B cell (primary cell): ENCODE data around the gene FBXO42. TPM values are rescaled to one million over a fixed set of nuclear protein-coding genes. Genes with fewer than 3 reads are reported as not detected.

Experiments
- ATAC-seq: fragments of 200-7000 bp; cut with Tn5 transposase; one replicate; pipeline ENCODE4 v1.10.0; 2021; ENCODE audit warnings: low read depth, mild to moderate bottlenecking, moderate number of reproducible peaks, moderate library complexity
- CTCF ChIA-PET: fragments of 350-600 bp; sonication (Branson Sonifier 250); formaldehyde crosslinking; loops from one replicate; lab custom pipeline; 2021; ENCODE audit warnings: antibody characterized with exemption, inconsistent platforms; lab: Charles Lee
- POLR2A ChIA-PET: fragments of 350-600 bp; sonication (Branson Sonifier 250); formaldehyde crosslinking; loops from one replicate; lab custom pipeline; 2021; ENCODE audit warnings: antibody characterized with exemption; lab: Charles Lee
- DNase-seq: peaks from one replicate; pipeline ENCODE4 v3.0.0; 2013
- H2AFZ ChIP-seq: 2 replicates; pipeline ENCODE4 v1.6.1; 2012; ENCODE audit warnings: mild to moderate bottlenecking, low read depth, low read length; ENCODE audit not compliant: insufficient read depth, poor library complexity, severe bottlenecking
- H3K27ac ChIP-seq, 2 donors: 1 replicate in 1 of 2; 2 replicates in 1 of 2; pipeline ENCODE4 v1.5.1; 2012 to 2013; ENCODE audit warnings: low read length in 2 of 2, mild to moderate bottlenecking in 2 of 2, moderate library complexity in 1 of 2
- H3K27me3 ChIP-seq, 4 experiments: fragments of 200-600 bp in 1 of 4; sonication (generic) in 1 of 4; replicated peaks in 1 of 4; 1 replicate in 2 of 4; 2 replicates in 2 of 4; pipeline versions ENCODE4 v1.6.1 to v1.7.0; 2013 to 2016; ENCODE audit warnings: low read length in 3 of 4, mild to moderate bottlenecking in 2 of 4, mixed read lengths in 1 of 4, moderate library complexity in 1 of 4; ENCODE audit not compliant: insufficient read depth in 4 of 4, control insufficient read depth in 3 of 4; ENCODE audit errors: control extremely low read depth in 1 of 4
- H3K36me3 ChIP-seq, 2 experiments: replicated peaks in 1 of 2; 1 replicate in 1 of 2; 2 replicates in 1 of 2; pipeline versions ENCODE4 v1.6.1 to v1.7.1; 2013; ENCODE audit warnings: low read length in 1 of 2; ENCODE audit not compliant: insufficient read depth in 2 of 2, control insufficient read depth in 1 of 2; ENCODE audit errors: control extremely low read depth in 1 of 2, extremely low read depth in 1 of 2
- H3K4me1 ChIP-seq, 2 donors: fragments of 200-600 bp in 1 of 2; sonication (generic) in 1 of 2; 1 replicate in 1 of 2; 2 replicates in 1 of 2; pipeline versions ENCODE4 v1.5.1 to v1.6.1; 2013 to 2017; ENCODE audit warnings: low read length in 2 of 2; ENCODE audit not compliant: control insufficient read depth in 2 of 2, insufficient read depth in 2 of 2
- H3K4me2 ChIP-seq: replicated peaks from 2 replicates; pipeline ENCODE3; 2012; ENCODE audit warnings: mild to moderate bottlenecking, low read depth, low read length; ENCODE audit not compliant: poor library complexity, severe bottlenecking
- H3K4me3 ChIP-seq, 5 experiments: fragments of 200-600 bp in 1 of 5; sonication (generic) in 1 of 5; 1 replicate in 3 of 5; 2 replicates in 2 of 5; pipeline versions ENCODE4 v1.5.1 to v1.7.0; 2011 to 2016; ENCODE audit warnings: low read length in 4 of 5, mild to moderate bottlenecking in 4 of 5, low read depth in 2 of 5, control low read depth in 1 of 5, moderate library complexity in 1 of 5; ENCODE audit not compliant: insufficient read depth in 1 of 5; ENCODE audit errors: control extremely low read depth in 1 of 5, extremely low read depth in 1 of 5
- H3K79me2 ChIP-seq: fragments of 200-600 bp; sonication (generic); one replicate; pipeline ENCODE4 v1.6.0; 2016; ENCODE audit warnings: low read length; ENCODE audit not compliant: control insufficient read depth, insufficient read depth
- H3K9ac ChIP-seq: fragments of 200-600 bp; sonication (generic); 2 replicates; pipeline ENCODE4 v1.6.1; 2017; ENCODE audit warnings: mild to moderate bottlenecking, low read length, moderate library complexity
- H3K9me3 ChIP-seq, 3 donors: one replicate each; pipeline versions ENCODE4 v1.6.1 to v1.7.1; 2013; ENCODE audit warnings: low read length in 2 of 3; ENCODE audit not compliant: control insufficient read depth in 2 of 3, insufficient read depth in 1 of 3; ENCODE audit errors: control extremely low read depth in 1 of 3
- H4K20me1 ChIP-seq: 2 replicates; pipeline ENCODE4 v1.6.0; 2012; ENCODE audit warnings: mild to moderate bottlenecking, low read length; ENCODE audit not compliant: insufficient read depth, control insufficient read depth, poor library complexity, severe bottlenecking
- H3K27ac Mint-ChIP-seq: one replicate; pipeline ENCODE4 v1.8.0; 2021; ENCODE audit warnings: mixed read lengths
- H3K27me3 Mint-ChIP-seq: one replicate; pipeline ENCODE4 v1.8.0; 2021; ENCODE audit warnings: mixed read lengths
- H3K4me1 Mint-ChIP-seq: one replicate; pipeline ENCODE4 v1.8.0; 2021; ENCODE audit warnings: mixed read lengths
- H3K4me3 Mint-ChIP-seq: one replicate; pipeline ENCODE4 v1.8.0; 2021; ENCODE audit warnings: mixed read lengths
- H3K9me3 Mint-ChIP-seq: one replicate; pipeline ENCODE4 v1.8.0; 2022; ENCODE audit warnings: mixed read lengths; ENCODE audit not compliant: insufficient read depth
- EZH2 ChIP-seq: IDR thresholded peaks from 2 replicates; pipeline ENCODE4 v1.6.1; 2012; ENCODE audit warnings: borderline replicate concordance, low read depth, mild to moderate bottlenecking, moderate library complexity, low read length; ENCODE audit not compliant: insufficient read depth, poor library complexity, severe bottlenecking
- WGBS: methylation state at CpG from one replicate; pipeline ENCODE4 v1.1.5; 2013; ENCODE audit warnings: missing lambda C conversion rate; ENCODE audit not compliant: insufficient coverage; 5-methylcytosine and 5-hydroxymethylcytosine counted together
- intact Hi-C: fragments of 100-400 bp; cut with micrococcal nuclease; formaldehyde crosslinking; loops from one replicate; pipeline ENCODE4 v1.10.0; 2022
- polyA plus RNA-seq: library from polyadenylated mRNA; depleted of rRNA; stranded (reverse); fragments of >200 nt; gene quantifications from 2 replicates; pipeline ENCODE4 v1.2.3, GENCODE V29; 2012
- total RNA-seq, 2 donors: library from RNA; stranded (reverse); fragments of 120-200 nt in 1 of 2; gene quantifications; 1 replicate in 1 of 2; 2 replicates in 1 of 2; pipeline versions ENCODE4 v1.2.3 to v1.2.4, GENCODE V29; 2013 to 2022
- TF ChIP-seq, protein P1 (sequence below): fragments of 200-600 bp; IDR thresholded peaks from one replicate; pipeline ENCODE4 v1.8.0; 2022; ENCODE audit warnings: antibody characterized with exemption, mild to moderate bottlenecking

Gene FBXO42
- total and polyA plus RNA-seq, 2 donors (not counting 1 experiment from before 2014, with no cell fraction given), result 17.2 to 33.1 TPM

DNA sequence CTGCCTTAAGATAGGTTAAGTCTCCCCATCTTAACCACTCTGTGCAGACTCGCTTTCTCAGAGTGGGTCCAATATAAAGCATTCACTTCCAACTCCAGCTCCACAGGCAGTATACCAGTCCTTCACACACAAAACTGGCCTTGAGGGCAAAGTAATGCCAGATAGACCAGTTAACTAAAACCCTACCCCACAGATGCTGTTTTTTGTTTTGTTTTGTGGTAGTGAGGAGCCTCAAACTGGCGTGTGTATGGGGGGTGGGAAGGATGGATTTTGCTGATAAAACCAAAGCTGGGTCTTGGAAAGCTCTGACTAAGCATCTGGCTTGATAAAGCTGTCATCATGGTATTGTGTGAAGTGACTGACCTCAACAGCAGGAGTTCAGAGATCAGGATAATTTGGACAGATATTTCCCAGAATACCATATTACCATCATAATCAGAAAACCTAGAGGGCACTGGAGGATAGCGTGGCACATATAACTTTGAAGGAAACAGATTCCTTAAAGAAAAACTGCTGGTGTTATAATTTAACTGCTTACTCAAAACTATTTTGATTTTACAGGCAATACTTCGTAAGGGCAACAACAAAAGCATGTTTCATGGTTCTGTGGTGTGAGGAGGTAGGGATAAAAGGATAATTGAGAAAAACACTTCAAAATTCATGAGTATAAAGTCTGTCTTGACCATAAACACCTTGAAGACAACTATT, 85.7 kb downstream of the FBXO42 start:
- TF ChIP-seq, protein P1, sequence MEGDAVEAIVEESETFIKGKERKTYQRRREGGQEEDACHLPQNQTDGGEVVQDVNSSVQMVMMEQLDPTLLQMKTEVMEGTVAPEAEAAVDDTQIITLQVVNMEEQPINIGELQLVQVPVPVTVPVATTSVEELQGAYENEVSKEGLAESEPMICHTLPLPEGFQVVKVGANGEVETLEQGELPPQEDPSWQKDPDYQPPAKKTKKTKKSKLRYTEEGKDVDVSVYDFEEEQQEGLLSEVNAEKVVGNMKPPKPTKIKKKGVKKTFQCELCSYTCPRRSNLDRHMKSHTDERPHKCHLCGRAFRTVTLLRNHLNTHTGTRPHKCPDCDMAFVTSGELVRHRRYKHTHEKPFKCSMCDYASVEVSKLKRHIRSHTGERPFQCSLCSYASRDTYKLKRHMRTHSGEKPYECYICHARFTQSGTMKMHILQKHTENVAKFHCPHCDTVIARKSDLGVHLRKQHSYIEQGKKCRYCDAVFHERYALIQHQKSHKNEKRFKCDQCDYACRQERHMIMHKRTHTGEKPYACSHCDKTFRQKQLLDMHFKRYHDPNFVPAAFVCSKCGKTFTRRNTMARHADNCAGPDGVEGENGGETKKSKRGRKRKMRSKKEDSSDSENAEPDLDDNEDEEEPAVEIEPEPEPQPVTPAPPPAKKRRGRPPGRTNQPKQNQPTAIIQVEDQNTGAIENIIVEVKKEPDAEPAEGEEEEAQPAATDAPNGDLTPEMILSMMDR, result no peak
- no peak for TF ChIP-seq EZH2
- H3K27ac Mint-ChIP-seq, result no peak overlapping the region
- ATAC-seq (no peak), DNase-seq (no peak)
- Histone ChIP-seq H3K4me1 (no peaks in the 10 kb centered on the region), H3K27me3 (no peaks in the 10 kb centered on the region), H3K79me2 (peaks cover 27% of the 10 kb centered on the region), H3K36me3 (peaks cover 2 to 7% of the 10 kb centered on the region in 2 experiments), H3K27ac (no peak overlapping the region), H3K9ac (no peak overlapping the region), H2AFZ (no peak overlapping the region), H3K4me2 (no peak overlapping the region), H4K20me1 (peaks cover 37% of the 10 kb centered on the region), H3K9me3 (no peaks in the 10 kb centered on the region), H3K4me3 (no peak overlapping the region)
- ChIA-PET CTCF (no interaction called here), POLR2A (no interaction called here)
- no peaks in the 10 kb centered on the region for H3K9me3 Mint-ChIP-seq
- H3K4me3 Mint-ChIP-seq, result no peak overlapping the region
- intact Hi-C loops, result no loop called here
- H3K4me1 Mint-ChIP-seq, result peaks cover 4% of the 10 kb centered on the region
- whole genome bisulfite sequencing, result 100% methylated on average over 1 of the region's 4 CpGs
- no peaks in the 10 kb centered on the region for H3K27me3 Mint-ChIP-seq

DNA sequence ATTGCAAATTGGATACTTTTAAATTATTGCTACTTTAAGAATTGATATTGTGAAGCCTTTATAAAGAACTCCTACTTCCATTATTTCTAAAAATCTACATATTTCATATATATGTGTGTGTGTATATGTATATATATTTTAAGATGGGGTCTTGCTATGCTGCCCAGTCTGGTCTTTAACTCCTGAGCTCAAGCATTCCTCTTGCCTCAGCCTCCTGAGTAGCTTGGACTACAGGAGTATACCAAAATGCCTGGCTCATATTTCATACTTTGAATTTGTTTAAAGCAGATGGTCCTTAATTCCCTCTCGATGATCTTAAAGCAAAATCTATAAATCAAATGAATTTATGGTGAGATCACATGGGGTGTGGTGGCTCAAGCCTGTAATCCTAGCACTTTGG, 90.2 kb downstream of the FBXO42 start:
- Mint-ChIP-seq H3K4me3 (no peak overlapping the region), H3K27me3 (no peaks in the 10 kb centered on the region), H3K4me1 (no peaks in the 10 kb centered on the region), H3K27ac (no peak overlapping the region), H3K9me3 (no peaks in the 10 kb centered on the region)
- no peak for TF ChIP-seq EZH2
- TF ChIP-seq, protein P1, result no peak
- Histone ChIP-seq H3K9ac (no peak overlapping the region), H3K27ac (no peak overlapping the region), H3K27me3 (no peaks in the 10 kb centered on the region), H3K4me2 (no peak overlapping the region), H3K79me2 (peaks cover 2% of the 10 kb centered on the region), H3K4me1 (no peaks in the 10 kb centered on the region), H2AFZ (no peak overlapping the region), H4K20me1 (peaks cover 9% of the 10 kb centered on the region), H3K9me3 (no peaks in the 10 kb centered on the region), H3K36me3 (peaks cover 0 to 7% of the 10 kb centered on the region in 2 experiments), H3K4me3 (no peak overlapping the region)
- WGBS, result no CpG with 5 or more reads among the region's 1 CpG
- intact Hi-C loops, result no loop called here
- DNase-seq (no peak), ATAC-seq (no peak)
- POLR2A ChIA-PET, result no interaction called here
- CTCF ChIA-PET, result interaction anchor here (1.9 kb wide), 1 partner anchor 18 kb away, joined by 4 read pairs; no protein-coding TSS in a partner anchor
